ENCODE results near the gene CARD11. TPM values are rescaled to one million over a fixed set of nuclear protein-coding genes. Genes with fewer than 3 reads are reported as not detected.

Gene CARD11
- total RNA-seq, 4 donors from 2014 or later = 0.24 to 0.38 (median 0.29) TPM; not detected in 1

DNA sequence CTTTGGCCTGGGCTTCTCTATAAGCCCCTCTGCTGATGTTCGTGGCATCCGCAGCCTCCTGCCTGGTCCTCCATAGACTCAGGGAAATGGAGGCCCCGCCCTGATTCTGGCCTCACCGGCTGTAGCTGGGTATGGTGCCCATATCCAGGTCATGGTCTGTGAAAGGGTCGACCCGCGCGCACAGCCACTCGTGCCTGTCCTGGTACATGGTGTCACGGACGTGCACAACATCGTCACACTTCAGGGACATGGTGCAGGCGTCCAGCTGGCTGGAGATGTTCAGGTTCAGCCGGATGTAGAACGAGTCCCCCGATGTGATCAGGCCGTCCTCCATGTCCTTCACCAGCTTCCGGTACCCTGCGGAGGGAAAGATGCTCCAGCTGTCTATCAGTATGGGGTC, 124.4 kb downstream of the CARD11 start:
- H3K36me3 ChIP-seq = no peaks in the 10 kb centered on the region
- H3K4me1 ChIP-seq = peaks cover 6% of the 10 kb centered on the region
- H3K27me3 ChIP-seq = peaks cover 66% of the 10 kb centered on the region
- H3K27ac ChIP-seq = no peak overlapping the region
- TF ChIP-seq CTCF (IDR thresholded peaks at IDR 0.05) (no peak), EP300 (IDR thresholded peaks at IDR 0.05) (no peak), POLR2A (IDR thresholded peaks at IDR 0.05) (no peak), POLR2AphosphoS5 (IDR thresholded peaks at IDR 0.05) (no peak)
- DNase-seq (ENCODE audit: low spot score in 2 of 2) = no peak
- H3K4me3 ChIP-seq = no peak overlapping the region
- no peaks in the 10 kb centered on the region for H3K9me3 ChIP-seq
- WGBS = 96% methylated on average over 4 of the region's 19 CpGs

DNA sequence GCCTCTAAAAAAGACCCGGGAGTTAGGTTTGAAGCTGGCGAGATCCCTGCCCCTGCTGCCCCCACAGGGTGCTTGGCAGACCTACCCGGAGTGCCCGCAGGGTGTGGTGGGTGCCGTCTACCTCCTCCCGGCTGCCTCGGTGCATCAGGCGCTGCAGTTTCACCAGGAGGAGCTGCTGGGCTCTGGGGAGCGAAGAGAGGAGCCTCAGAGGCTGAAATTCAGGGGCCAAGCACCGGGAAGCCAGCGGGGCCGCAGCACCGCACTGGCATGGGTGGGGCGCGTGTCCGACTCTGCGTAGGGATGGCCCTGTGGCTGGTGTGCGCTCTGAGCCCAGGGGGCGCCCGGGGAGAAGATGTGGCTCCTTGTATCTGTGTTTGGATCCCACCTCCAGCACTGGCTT, 125.3 kb downstream of the CARD11 start:
- Histone ChIP-seq H3K4me3 (no peak overlapping the region), H3K9me3 (no peaks in the 10 kb centered on the region), H3K27ac (no peak overlapping the region), H3K36me3 (no peaks in the 10 kb centered on the region), H3K4me1 (peaks cover 6% of the 10 kb centered on the region), H3K27me3 (peaks cover 68% of the 10 kb centered on the region)
- 93% methylated on average over 9 of the region's 20 CpGs for WGBS
- TF ChIP-seq CTCF (IDR thresholded peaks at IDR 0.05) = no peak
- TF ChIP-seq POLR2AphosphoS5 (IDR thresholded peaks at IDR 0.05) = no peak
- no peak for TF ChIP-seq EP300 (IDR thresholded peaks at IDR 0.05)
- no peak for TF ChIP-seq POLR2A (IDR thresholded peaks at IDR 0.05)
- DNase-seq (ENCODE audit: low spot score in 2 of 2) = no peak

DNA sequence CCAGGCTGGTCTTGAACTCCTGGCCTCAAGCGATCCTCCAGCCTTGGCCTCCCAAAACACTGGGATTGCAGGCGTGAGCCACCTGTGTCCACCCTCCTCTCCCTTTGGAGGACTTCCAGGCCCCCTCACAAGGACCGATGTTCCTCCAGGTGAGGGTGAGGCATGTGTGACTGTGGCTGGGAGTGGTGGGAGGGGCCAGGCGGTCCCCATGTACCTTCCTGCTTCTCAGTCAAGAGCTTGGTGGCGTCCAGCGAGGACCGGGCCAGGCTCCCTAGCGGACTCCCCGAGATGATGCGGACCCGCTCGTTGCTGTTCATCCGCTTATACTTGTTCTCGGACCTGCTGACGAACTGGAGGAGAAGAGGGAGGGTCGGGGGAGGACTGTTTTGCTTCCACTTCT, 128.6 kb downstream of the CARD11 start:
- peaks cover 57% of the 10 kb centered on the region for H3K27me3 ChIP-seq
- no peak for DNase-seq (ENCODE audit: low spot score in 2 of 2)
- H3K36me3 ChIP-seq = no peaks in the 10 kb centered on the region
- TF ChIP-seq CTCF (IDR thresholded peaks at IDR 0.05) (no peak), POLR2A (IDR thresholded peaks at IDR 0.05) (no peak), EP300 (IDR thresholded peaks at IDR 0.05) (no peak)
- H3K4me3 ChIP-seq = no peak overlapping the region
- H3K9me3 ChIP-seq = no peaks in the 10 kb centered on the region
- no peak overlapping the region for H3K27ac ChIP-seq
- WGBS = 84% methylated on average over 16 of the region's 16 CpGs
- no peaks in the 10 kb centered on the region for H3K4me1 ChIP-seq

DNA sequence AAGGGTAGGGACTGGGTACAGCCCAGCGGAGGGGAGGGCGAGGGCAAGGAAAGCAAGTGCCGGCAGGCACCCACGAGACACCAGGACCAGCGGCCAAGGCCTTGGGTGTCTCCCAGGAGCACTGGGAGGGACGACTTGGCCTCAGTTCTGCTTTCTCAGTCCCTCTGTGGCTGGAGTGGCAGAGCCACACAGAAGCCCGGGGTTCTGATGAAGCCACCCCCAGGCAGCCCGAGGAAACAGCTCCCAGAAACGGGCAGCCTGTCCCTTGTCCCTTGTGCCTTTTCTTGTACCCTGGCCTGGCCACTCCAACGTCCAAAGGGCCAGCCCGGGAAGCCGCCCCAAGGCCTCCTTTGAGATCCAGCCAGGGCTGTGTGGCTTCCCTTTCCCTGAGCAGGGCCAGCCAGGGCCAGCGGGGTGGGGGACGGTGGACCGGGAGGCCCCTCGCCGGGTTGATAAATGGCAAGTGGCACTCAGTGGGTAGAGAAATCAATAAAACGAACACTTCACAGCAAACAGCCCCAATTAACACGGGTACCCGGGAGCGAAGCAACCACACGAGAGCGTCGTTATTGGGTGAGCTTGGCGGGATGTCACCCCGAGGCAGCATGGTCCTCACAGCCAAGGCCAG, 129.8 kb downstream of the CARD11 start:
- no peak for DNase-seq (ENCODE audit: low spot score in 2 of 2)
- H3K9me3 ChIP-seq = no peaks in the 10 kb centered on the region
- H3K27ac ChIP-seq = no peak overlapping the region
- WGBS = 73% methylated on average over 23 of the region's 26 CpGs
- peaks cover 48% of the 10 kb centered on the region for H3K27me3 ChIP-seq
- H3K4me1 ChIP-seq = no peaks in the 10 kb centered on the region
- no peak overlapping the region for H3K4me3 ChIP-seq
- H3K36me3 ChIP-seq = no peaks in the 10 kb centered on the region
- TF ChIP-seq CTCF (IDR thresholded peaks at IDR 0.05) (no peak), POLR2A (IDR thresholded peaks at IDR 0.05) (no peak), POLR2AphosphoS5 (IDR thresholded peaks at IDR 0.05) (no peak), EP300 (IDR thresholded peaks at IDR 0.05) (no peak)

DNA sequence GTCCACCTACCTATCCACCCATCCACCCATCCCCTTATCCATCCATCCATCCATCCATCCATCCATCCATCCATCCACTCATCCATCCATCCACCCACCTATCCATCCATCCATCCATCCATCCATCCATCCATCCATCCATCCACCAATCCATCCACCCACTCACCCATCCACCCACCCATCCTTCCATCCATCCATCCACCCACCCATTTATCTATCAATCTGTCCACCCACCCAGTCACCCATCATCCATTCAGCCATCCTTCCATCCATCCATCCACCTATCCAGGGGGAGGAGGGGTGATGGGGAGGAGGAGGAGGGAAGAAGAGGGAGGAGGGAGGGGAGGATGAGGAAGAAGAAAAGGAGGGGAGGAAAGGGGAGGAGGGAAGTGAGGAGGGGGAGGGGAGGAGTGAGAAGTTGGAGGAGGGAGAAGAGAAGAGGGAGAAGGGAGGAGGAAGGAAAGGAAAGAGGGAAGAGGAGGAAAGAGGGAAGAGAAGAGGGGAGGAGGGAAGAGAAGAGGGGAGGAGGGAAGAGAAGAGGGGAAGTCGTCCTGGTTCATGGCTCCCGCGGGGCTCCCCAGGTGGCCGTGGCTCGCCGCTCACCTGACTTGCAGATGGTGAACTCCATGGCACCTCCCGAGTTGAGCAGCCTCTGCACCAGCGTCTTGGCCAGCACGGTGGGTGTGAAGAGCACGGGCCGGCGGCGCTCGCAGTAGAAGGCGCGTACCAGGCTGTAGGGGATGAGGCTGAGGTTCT, 130.8 kb downstream of the CARD11 start:
- H3K27ac ChIP-seq = no peak overlapping the region
- no peaks in the 10 kb centered on the region for H3K4me1 ChIP-seq
- H3K4me3 ChIP-seq = no peak overlapping the region
- no peaks in the 10 kb centered on the region for H3K9me3 ChIP-seq
- DNase-seq (ENCODE audit: low spot score in 2 of 2) = no peak
- H3K27me3 ChIP-seq = peaks cover 39% of the 10 kb centered on the region
- TF ChIP-seq POLR2AphosphoS5 (IDR thresholded peaks at IDR 0.05) (no peak), CTCF (IDR thresholded peaks at IDR 0.05) (no peak), POLR2A (IDR thresholded peaks at IDR 0.05) (no peak), EP300 (IDR thresholded peaks at IDR 0.05) (no peak)
- H3K36me3 ChIP-seq = no peaks in the 10 kb centered on the region
- 85% methylated on average over 16 of the region's 16 CpGs for WGBS

Data from suprapubic skin (tissue), 4 donors.